IMR-90 (cell line): ENCODE measurements around the gene INTS11. TPM values are rescaled to one million over a fixed set of nuclear protein-coding genes. Genes with fewer than 3 reads are reported as not detected.

Experiments
- ATAC-seq: fragments of 200-7000 bp; cut with Tn5 transposase; 2 replicates; pipeline ENCODE4 v1.9.1; 2020; ENCODE audit warnings: low read depth, mild to moderate bottlenecking, moderate library complexity
- BruUV-seq: library from RNA; stranded (reverse); fragments of 400-500 nt; replicated peaks from 2 replicates; lab custom pipeline; 2021; lab: Mats Ljungman, UMichigan
- CTCF ChIA-PET: fragments of 300-600 bp; formaldehyde crosslinking; extraction: SDS; loops from one replicate; lab custom pipeline; 2021; ENCODE audit warnings: antibody characterized with exemption; lab: Yijun Ruan, JAX
- POLR2A ChIA-PET: fragments of 300-600 bp; sonication (Branson Sonifier 250); formaldehyde crosslinking; loops from one replicate; lab custom pipeline; 2022; ENCODE audit warnings: antibody characterized with exemption; ENCODE audit not compliant: unreplicated experiment; lab: Charles Lee
- DNase-seq: peaks from one replicate; pipeline ENCODE4 v3.0.0; 2013
- H2AFZ ChIP-seq: replicated peaks from 2 replicates; pipeline ENCODE3; 2013; ENCODE audit warnings: low read length, mild to moderate bottlenecking; ENCODE audit not compliant: poor library complexity
- H2AK5ac ChIP-seq: 2 replicates; pipeline ENCODE4 v1.6.1; 2013; ENCODE audit warnings: low read depth, low read length, inconsistent platforms
- H2AK9ac ChIP-seq: replicated peaks from 2 replicates; pipeline ENCODE3; 2013; ENCODE audit warnings: mild to moderate bottlenecking, low read depth, low read length, moderate library complexity; ENCODE audit not compliant: poor library complexity
- H2BK120ac ChIP-seq: 2 replicates; pipeline ENCODE4 v1.6.1; 2013; ENCODE audit warnings: low read depth, low read length, inconsistent platforms
- H2BK15ac ChIP-seq: 3 replicates; pipeline ENCODE4 v1.6.1; 2013; ENCODE audit warnings: low read depth, low read length, inconsistent platforms
- H2BK20ac ChIP-seq: 2 replicates; pipeline ENCODE4 v1.6.1; 2013; ENCODE audit warnings: low read depth, mild to moderate bottlenecking, inconsistent platforms, low read length, moderate library complexity
- H2BK5ac ChIP-seq: 2 replicates; pipeline ENCODE4 v1.6.1; 2013; ENCODE audit warnings: mild to moderate bottlenecking, low read depth, low read length, inconsistent platforms; ENCODE audit not compliant: poor library complexity, severe bottlenecking
- H3K14ac ChIP-seq: replicated peaks from 2 replicates; pipeline ENCODE4 v1.6.1; 2013; ENCODE audit warnings: low read depth, low read length, inconsistent platforms
- H3K18ac ChIP-seq: 2 replicates; pipeline ENCODE4 v1.6.1; 2013; ENCODE audit warnings: low read depth, low read length, control low read depth
- H3K23ac ChIP-seq: 2 replicates; pipeline ENCODE4 v1.6.1; 2013; ENCODE audit warnings: low read depth, low read length, inconsistent platforms
- H3K27ac ChIP-seq: 2 replicates; pipeline ENCODE4 v1.5.1; 2013; ENCODE audit warnings: mild to moderate bottlenecking, control low read depth, low read length; ENCODE audit not compliant: insufficient read depth
- H3K27me3 ChIP-seq: 2 replicates; pipeline ENCODE4 v1.6.1; 2013; ENCODE audit warnings: low read length; ENCODE audit not compliant: control insufficient read depth, insufficient read depth
- H3K36me3 ChIP-seq: 2 replicates; pipeline ENCODE4 v1.6.1; 2013; ENCODE audit warnings: low read length, mixed read lengths; ENCODE audit not compliant: control insufficient read depth, insufficient read depth
- H3K4ac ChIP-seq: 2 replicates; pipeline ENCODE4 v1.6.1; 2013; ENCODE audit warnings: low read depth, low read length, inconsistent platforms
- H3K4me1 ChIP-seq: 2 replicates; pipeline ENCODE4 v1.6.1; 2013; ENCODE audit warnings: low read length, mixed read lengths; ENCODE audit not compliant: control insufficient read depth, insufficient read depth
- H3K4me2 ChIP-seq: 2 replicates; pipeline ENCODE4 v1.6.1; 2013; ENCODE audit warnings: low read depth, mild to moderate bottlenecking, control low read depth, low read length, moderate library complexity
- H3K4me3 ChIP-seq: 2 replicates; pipeline ENCODE4 v1.5.1; 2013; ENCODE audit warnings: low read depth, mild to moderate bottlenecking, control low read depth, low read length, moderate library complexity; ENCODE audit not compliant: insufficient read depth
- H3K56ac ChIP-seq: 2 replicates; pipeline ENCODE4 v1.6.1; 2013; ENCODE audit warnings: low read length, inconsistent platforms; ENCODE audit not compliant: insufficient read depth; ENCODE audit errors: extremely low read depth
- H3K79me1 ChIP-seq, 2 experiments: 2 replicates each; pipeline ENCODE4 v1.6.1; 2013; ENCODE audit warnings: low read length in 2 of 2, inconsistent platforms in 1 of 2, low read depth in 1 of 2
- H3K9ac ChIP-seq: 2 replicates; pipeline ENCODE4 v1.6.1; 2013; ENCODE audit warnings: low read depth, low read length, control low read depth
- H3K9me1 ChIP-seq: 2 replicates; pipeline ENCODE4 v1.6.1; 2013; ENCODE audit warnings: low read length, inconsistent platforms; ENCODE audit not compliant: insufficient read depth
- H3K9me3 ChIP-seq: 2 replicates; pipeline ENCODE4 v1.6.1; 2013; ENCODE audit warnings: low read length; ENCODE audit not compliant: control insufficient read depth, insufficient read depth
- H4K20me1 ChIP-seq: 2 replicates; pipeline ENCODE4 v1.6.1; 2013; ENCODE audit warnings: low read length, inconsistent platforms; ENCODE audit not compliant: insufficient read depth
- H4K5ac ChIP-seq: 2 replicates; pipeline ENCODE4 v1.6.1; 2013; ENCODE audit warnings: mild to moderate bottlenecking, low read depth, low read length, control low read depth
- H4K8ac ChIP-seq, 2 experiments: 2 replicates each; pipeline ENCODE4 v1.6.1; 2013; ENCODE audit warnings: low read depth in 2 of 2, low read length in 2 of 2, control low read depth in 1 of 2, inconsistent platforms in 1 of 2
- H4K91ac ChIP-seq: 2 replicates; pipeline ENCODE4 v1.6.1; 2013; ENCODE audit warnings: low read depth, low read length, inconsistent platforms; ENCODE audit not compliant: insufficient read depth
- BHLHE40 ChIP-seq: fragments of 150-350 bp; IDR thresholded peaks from 2 replicates; pipeline ENCODE4 v1.6.1; 2016; ENCODE audit warnings: mild to moderate bottlenecking, low read depth, low read length
- MAFK ChIP-seq: IDR thresholded peaks from 2 replicates; pipeline ENCODE4 v1.6.1; 2012; ENCODE audit warnings: low read depth, low read length, improper control_type of control experiment
- WGBS, 2 experiments: methylation state at CpG; one replicate each; pipeline versions ENCODE4 v1.1.5 to v1.1.7; 2013; ENCODE audit warnings: missing lambda C conversion rate in 2 of 2; ENCODE audit not compliant: insufficient read length in 1 of 2; ENCODE audit errors: extremely low coverage in 2 of 2; 5-methylcytosine and 5-hydroxymethylcytosine counted together
- dilution Hi-C: fragments of 300-500 bp; cut with HindIII; formaldehyde crosslinking; loops from one replicate; pipeline ENCODE4 v1.14.3; 2018; ENCODE audit warnings: low sequenced_read_pairs; ENCODE audit not compliant: unreplicated experiment
- in situ Hi-C: fragments of 300-500 bp; cut with MboI; formaldehyde crosslinking; loops from 3 replicates; pipeline ENCODE4 v1.14.3; 2019; ENCODE audit warnings: low sequenced_read_pairs, inconsistent platforms, mixed read lengths
- intact Hi-C: fragments of 100-400 bp; cut with micrococcal nuclease; formaldehyde crosslinking; loops from 2 replicates; pipeline ENCODE4 v1.10.0; 2022
- polyA plus RNA-seq, 3 experiments: library from polyadenylated mRNA; depleted of rRNA; stranded (reverse); fragments of >200 nt; gene quantifications; 2 replicates each; pipeline ENCODE4 v1.2.3, GENCODE V29; 2012; ENCODE audit warnings: low replicate concordance in 1 of 3
- total RNA-seq: library from RNA; depleted of rRNA; stranded (reverse); fragments of >200 nt; gene quantifications from 2 replicates; pipeline ENCODE4 v1.2.3, GENCODE V29; 2012
- TF ChIP-seq, protein P1 (sequence below): conservative IDR thresholded peaks from 2 replicates; pipeline ENCODE4 v1.5.1; 2012; ENCODE audit warnings: mild to moderate bottlenecking, low read depth, low read length, improper control_type of control experiment

Gene INTS11
- total and polyA plus RNA-seq, 2 of the 4 experiments (the other 2 are of a cell fraction), result 56.1 to 123 TPM

DNA sequence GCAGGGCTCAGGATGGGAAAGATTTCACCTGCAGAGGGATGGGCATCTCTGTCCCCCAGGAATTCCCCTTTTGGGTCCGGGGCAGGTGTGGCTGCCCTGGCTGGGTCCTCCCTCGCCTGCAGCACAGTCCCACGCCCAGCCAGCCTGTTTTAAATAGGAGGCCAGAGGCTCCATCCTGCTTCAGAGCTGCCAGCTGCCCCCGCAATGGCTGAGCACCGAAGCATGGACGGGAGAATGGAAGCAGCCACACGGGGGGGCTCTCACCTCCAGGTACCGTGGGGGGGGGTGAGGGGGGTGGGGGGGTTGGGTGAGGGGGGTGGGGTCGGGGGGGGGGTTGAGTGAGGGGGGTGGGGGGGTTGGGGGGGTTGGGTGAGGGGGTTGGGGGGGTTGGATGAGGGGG, 40.6 kb downstream of the INTS11 start:
- ChIA-PET POLR2A (no interaction called here), CTCF (no interaction called here)
- WGBS, 2 experiments, result 14% methylated on average over 1 of the region's 9 CpGs; no CpG with 5 or more reads in 1 of the 2 experiments
- intact Hi-C loops (no loop called here), dilution Hi-C loops (no loop called here), in situ Hi-C loops (no loop called here)
- no peak overlapping the region for H3K4me2 ChIP-seq
- H3K23ac ChIP-seq, result no peak overlapping the region
- H3K27me3 ChIP-seq, result no peaks in the 10 kb centered on the region
- no peak overlapping the region for H3K14ac ChIP-seq
- no peaks in the 10 kb centered on the region; the same call in 1 of the 2 replicates for H4K20me1 ChIP-seq
- no peak overlapping the region for H3K18ac ChIP-seq
- no peak for ATAC-seq
- no peak overlapping the region for H4K5ac ChIP-seq
- no peak for TF ChIP-seq BHLHE40
- no peak for TF ChIP-seq MAFK
- TF ChIP-seq, protein P1, sequence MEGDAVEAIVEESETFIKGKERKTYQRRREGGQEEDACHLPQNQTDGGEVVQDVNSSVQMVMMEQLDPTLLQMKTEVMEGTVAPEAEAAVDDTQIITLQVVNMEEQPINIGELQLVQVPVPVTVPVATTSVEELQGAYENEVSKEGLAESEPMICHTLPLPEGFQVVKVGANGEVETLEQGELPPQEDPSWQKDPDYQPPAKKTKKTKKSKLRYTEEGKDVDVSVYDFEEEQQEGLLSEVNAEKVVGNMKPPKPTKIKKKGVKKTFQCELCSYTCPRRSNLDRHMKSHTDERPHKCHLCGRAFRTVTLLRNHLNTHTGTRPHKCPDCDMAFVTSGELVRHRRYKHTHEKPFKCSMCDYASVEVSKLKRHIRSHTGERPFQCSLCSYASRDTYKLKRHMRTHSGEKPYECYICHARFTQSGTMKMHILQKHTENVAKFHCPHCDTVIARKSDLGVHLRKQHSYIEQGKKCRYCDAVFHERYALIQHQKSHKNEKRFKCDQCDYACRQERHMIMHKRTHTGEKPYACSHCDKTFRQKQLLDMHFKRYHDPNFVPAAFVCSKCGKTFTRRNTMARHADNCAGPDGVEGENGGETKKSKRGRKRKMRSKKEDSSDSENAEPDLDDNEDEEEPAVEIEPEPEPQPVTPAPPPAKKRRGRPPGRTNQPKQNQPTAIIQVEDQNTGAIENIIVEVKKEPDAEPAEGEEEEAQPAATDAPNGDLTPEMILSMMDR, result peak; percentile 11; the same call in 1 of the 2 replicates
- peaks cover 6% of the 10 kb centered on the region; the same call in 1 of the 2 replicates for H3K4me1 ChIP-seq
- H2BK15ac ChIP-seq, result no peak overlapping the region
- H3K27ac ChIP-seq, result no peak overlapping the region
- H4K91ac ChIP-seq, result no peak overlapping the region
- H3K4ac ChIP-seq, result no peak overlapping the region
- no peak overlapping the region for H2BK120ac ChIP-seq
- H2BK5ac ChIP-seq, result no peak overlapping the region
- no peaks in the 10 kb centered on the region for H3K9me3 ChIP-seq
- no peak for DNase-seq
- H3K79me1 ChIP-seq, result no peaks in the 10 kb centered on the region
- peak overlapping the region; percentile 61 for H2AK9ac ChIP-seq
- H2AK5ac ChIP-seq, result no peak overlapping the region
- H3K36me3 ChIP-seq, result no peaks in the 10 kb centered on the region
- peaks cover 4% of the 10 kb centered on the region; the same call in 1 of the 2 replicates for H3K9me1 ChIP-seq
- no peak overlapping the region for H3K56ac ChIP-seq
- H3K4me3 ChIP-seq, result no peak overlapping the region
- no peak overlapping the region for H3K9ac ChIP-seq
- no peak overlapping the region for H4K8ac ChIP-seq
- H2BK20ac ChIP-seq, result no peak overlapping the region
- no TSS peak for BruUV-seq
- no peak overlapping the region for H2AFZ ChIP-seq
